ENCODE measurements around the gene CNPY1. TPM values are rescaled to one million over a fixed set of nuclear protein-coding genes. Genes with fewer than 3 reads are reported as not detected.

Gene CNPY1
- total RNA-seq, 1 donor from 2014 or later = not detected

DNA sequence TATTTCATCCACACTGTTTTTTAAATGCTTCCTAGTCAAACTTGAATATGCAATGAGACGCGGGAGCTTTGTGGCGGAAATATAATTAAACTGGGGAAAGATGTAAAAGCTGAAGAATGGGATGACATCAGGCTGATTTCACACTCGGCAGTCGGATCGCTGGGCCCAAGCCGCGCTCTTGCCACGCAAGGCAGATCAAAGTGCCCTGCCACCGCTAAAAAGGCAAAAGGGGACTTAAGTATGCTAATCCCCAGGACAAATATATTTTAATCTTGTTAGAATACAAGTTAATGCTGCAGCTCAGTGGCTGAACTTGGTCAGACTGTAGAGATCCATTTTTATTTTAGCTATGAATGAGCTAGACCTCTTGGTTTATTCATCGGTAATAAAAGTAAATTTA is 74.6 kb downstream of the CNPY1 start:
- no peaks in the 10 kb centered on the region for H3K9me3 Mint-ChIP-seq (ENCODE audit: unreplicated experiment)
- H3K27me3 Mint-ChIP-seq (ENCODE audit: unreplicated experiment) = peaks cover 11% of the 10 kb centered on the region
- peak overlapping the region; percentile 80 for H3K27ac Mint-ChIP-seq (ENCODE audit: unreplicated experiment)
- TF ChIP-seq, protein P1, sequence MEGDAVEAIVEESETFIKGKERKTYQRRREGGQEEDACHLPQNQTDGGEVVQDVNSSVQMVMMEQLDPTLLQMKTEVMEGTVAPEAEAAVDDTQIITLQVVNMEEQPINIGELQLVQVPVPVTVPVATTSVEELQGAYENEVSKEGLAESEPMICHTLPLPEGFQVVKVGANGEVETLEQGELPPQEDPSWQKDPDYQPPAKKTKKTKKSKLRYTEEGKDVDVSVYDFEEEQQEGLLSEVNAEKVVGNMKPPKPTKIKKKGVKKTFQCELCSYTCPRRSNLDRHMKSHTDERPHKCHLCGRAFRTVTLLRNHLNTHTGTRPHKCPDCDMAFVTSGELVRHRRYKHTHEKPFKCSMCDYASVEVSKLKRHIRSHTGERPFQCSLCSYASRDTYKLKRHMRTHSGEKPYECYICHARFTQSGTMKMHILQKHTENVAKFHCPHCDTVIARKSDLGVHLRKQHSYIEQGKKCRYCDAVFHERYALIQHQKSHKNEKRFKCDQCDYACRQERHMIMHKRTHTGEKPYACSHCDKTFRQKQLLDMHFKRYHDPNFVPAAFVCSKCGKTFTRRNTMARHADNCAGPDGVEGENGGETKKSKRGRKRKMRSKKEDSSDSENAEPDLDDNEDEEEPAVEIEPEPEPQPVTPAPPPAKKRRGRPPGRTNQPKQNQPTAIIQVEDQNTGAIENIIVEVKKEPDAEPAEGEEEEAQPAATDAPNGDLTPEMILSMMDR (IDR thresholded peaks at IDR 0.05) = no peak
- H3K36me3 Mint-ChIP-seq (ENCODE audit: unreplicated experiment) = no peaks in the 10 kb centered on the region
- H3K4me3 Mint-ChIP-seq (ENCODE audit: unreplicated experiment) = no peak overlapping the region
- peaks cover 42% of the 10 kb centered on the region for H3K4me1 Mint-ChIP-seq (ENCODE audit: unreplicated experiment)
- no peak for DNase-seq (ENCODE audit: extremely low spot score, unreplicated experiment)

DNA sequence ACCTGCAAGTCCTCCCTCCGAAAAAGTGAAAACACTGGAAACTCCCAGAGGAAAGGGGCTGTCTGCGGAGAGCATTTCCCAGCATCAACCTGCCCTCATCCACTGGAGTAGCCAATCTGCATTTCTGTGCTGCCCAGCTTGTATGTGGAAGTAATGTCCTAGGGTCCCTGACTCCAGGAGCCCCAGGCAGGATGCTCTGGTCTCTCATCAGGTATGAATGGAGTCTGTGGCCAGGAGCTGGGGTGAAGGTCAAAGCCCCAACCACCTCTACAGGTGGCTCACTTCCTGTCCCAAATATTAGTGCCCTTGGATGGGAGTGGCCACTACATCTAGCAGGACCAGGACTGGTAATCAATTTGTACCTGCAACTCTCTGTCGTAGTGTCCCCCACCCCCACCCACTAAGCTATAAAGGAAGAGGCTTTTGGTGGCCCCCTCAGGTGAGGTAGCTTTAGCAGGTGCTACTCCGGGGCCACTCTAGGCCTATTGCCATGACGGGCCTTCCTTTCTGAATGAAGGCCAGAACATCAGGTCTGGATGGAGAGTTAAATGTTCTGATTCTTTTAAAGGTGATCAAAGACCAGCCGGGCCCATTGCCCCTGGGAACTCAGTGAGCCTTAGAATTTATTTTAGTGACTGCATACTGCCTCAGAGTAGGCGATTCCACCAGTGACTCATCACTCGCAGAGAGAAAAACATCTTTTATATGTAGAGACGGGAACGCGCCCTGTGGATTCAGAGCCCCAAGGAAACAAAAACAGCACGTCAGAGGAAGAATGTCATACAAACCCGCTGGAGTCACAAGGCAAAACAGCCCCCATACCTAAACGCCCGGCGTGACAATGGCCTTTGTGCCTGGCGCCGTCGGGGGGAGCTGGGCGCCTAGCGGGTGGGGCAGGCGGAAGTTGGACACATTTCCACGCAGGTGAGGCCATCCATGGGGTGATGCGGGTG is 75.4 kb downstream of the CNPY1 start:
- H3K9me3 Mint-ChIP-seq (ENCODE audit: unreplicated experiment) = no peaks in the 10 kb centered on the region
- no peak for DNase-seq (ENCODE audit: extremely low spot score, unreplicated experiment)
- peak overlapping the region; percentile 80 for H3K27ac Mint-ChIP-seq (ENCODE audit: unreplicated experiment)
- no peaks in the 10 kb centered on the region for H3K36me3 Mint-ChIP-seq (ENCODE audit: unreplicated experiment)
- peaks cover 42% of the 10 kb centered on the region for H3K4me1 Mint-ChIP-seq (ENCODE audit: unreplicated experiment)
- TF ChIP-seq, protein P1 (IDR thresholded peaks at IDR 0.05) = no peak
- H3K27me3 Mint-ChIP-seq (ENCODE audit: unreplicated experiment) = peaks cover 7% of the 10 kb centered on the region
- H3K4me3 Mint-ChIP-seq (ENCODE audit: unreplicated experiment) = peak overlapping the region; percentile 41

DNA sequence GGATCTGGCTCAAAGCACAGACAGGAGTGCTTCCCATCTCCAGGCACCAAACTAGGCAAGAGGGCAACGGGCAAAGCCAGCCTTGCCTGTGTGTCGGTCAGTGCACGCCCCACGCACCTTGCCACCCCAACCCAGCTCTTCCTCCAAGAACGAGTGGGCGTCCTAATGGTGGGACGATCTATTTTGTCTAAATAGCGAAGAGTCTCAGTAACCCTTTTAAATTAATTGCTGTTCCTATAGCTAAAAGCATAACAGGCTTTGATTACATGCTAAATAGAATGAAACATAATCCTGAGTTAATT is 76.2 kb downstream of the CNPY1 start:
- Mint-ChIP-seq H3K36me3 (ENCODE audit: unreplicated experiment) (no peaks in the 10 kb centered on the region), H3K27me3 (ENCODE audit: unreplicated experiment) (peaks cover 7% of the 10 kb centered on the region), H3K27ac (ENCODE audit: unreplicated experiment) (no peak overlapping the region), H3K4me3 (ENCODE audit: unreplicated experiment) (no peak overlapping the region), H3K9me3 (ENCODE audit: unreplicated experiment) (no peaks in the 10 kb centered on the region), H3K4me1 (ENCODE audit: unreplicated experiment) (peaks cover 42% of the 10 kb centered on the region)
- no peak for DNase-seq (ENCODE audit: extremely low spot score, unreplicated experiment)
- TF ChIP-seq, protein P1 (IDR thresholded peaks at IDR 0.05) = no peak

DNA sequence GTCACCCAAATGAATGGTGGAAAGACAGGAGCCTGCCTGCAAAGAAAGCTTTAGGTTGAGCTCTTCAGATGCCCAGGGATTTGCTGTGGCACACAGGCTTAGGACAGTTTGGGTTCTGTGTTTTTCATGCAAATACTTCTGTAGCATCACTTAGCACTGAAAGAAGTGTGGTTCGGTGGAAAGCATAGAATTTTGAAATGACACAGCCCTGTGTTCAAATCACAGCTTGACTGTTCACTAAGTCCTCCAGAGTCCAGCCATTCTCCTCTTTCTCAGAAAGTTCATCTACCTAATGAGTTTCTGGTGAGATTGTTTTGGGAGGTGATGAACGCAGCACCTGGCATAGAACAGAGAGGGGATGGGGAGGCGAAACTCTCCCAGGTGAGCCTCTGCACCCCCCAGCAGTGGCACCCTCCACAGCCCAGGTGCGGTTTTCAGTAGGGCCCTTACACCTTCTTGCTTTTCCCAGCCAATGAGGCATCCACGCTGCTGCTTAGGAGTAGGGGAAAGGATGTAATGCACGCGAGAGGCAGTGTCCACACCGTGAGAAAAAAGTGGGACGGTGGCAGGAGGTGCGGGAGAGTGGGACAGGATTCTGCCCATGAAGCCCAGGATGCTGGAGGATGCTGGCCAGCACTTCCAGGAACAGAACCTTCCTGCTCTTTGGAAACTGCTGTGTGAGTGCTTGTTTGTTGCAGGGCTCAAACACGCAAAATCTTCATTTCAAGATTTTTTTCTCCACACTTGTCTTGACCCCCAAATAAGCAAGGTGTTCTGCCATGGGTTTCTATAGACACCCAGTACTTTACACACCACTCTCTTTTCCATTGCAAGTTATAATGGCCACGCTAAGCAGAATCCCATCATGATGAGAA is 76.8 kb downstream of the CNPY1 start:
- Mint-ChIP-seq H3K9me3 (ENCODE audit: unreplicated experiment) (no peaks in the 10 kb centered on the region), H3K27ac (ENCODE audit: unreplicated experiment) (no peak overlapping the region), H3K4me3 (ENCODE audit: unreplicated experiment) (no peak overlapping the region), H3K36me3 (ENCODE audit: unreplicated experiment) (no peaks in the 10 kb centered on the region), H3K4me1 (ENCODE audit: unreplicated experiment) (peaks cover 42% of the 10 kb centered on the region), H3K27me3 (ENCODE audit: unreplicated experiment) (peaks cover 10% of the 10 kb centered on the region)
- TF ChIP-seq, protein P1 (IDR thresholded peaks at IDR 0.05) = no peak
- DNase-seq (ENCODE audit: extremely low spot score, unreplicated experiment) = no peak

DNA sequence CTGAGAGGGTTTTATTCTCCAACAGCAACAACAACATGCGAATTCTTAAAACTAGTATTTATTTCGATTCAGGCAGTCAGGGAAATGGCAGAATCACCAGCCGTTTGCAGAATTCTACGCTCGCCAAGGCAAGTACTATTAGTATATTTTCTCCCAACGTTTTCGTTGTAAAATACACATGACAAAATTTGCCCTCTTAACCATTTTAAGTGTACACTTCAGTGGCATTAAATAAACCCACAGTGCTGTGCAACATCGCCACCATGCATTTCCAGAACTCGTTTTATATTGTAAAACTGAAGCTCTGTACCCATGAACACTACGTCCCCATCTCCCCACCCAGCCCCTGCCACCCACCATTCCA is 77.6 kb downstream of the CNPY1 start:
- TF ChIP-seq, protein P1 (IDR thresholded peaks at IDR 0.05) = no peak
- H3K9me3 Mint-ChIP-seq (ENCODE audit: unreplicated experiment) = no peaks in the 10 kb centered on the region
- H3K27me3 Mint-ChIP-seq (ENCODE audit: unreplicated experiment) = peaks cover 10% of the 10 kb centered on the region
- peaks cover 42% of the 10 kb centered on the region for H3K4me1 Mint-ChIP-seq (ENCODE audit: unreplicated experiment)
- H3K36me3 Mint-ChIP-seq (ENCODE audit: unreplicated experiment) = peaks cover under 1% of the 10 kb centered on the region
- H3K4me3 Mint-ChIP-seq (ENCODE audit: unreplicated experiment) = peak overlapping the region; percentile 71
- DNase-seq (ENCODE audit: extremely low spot score, unreplicated experiment) = no peak
- peak overlapping the region; percentile 28 for H3K27ac Mint-ChIP-seq (ENCODE audit: unreplicated experiment)

Data from osteocyte (in vitro differentiated cells).